GM06990 (cell line): ENCODE measurements around the gene PRAC2.

Source experiments
- DNase-seq: peaks from one replicate; pipeline ENCODE4 v3.0.0-alpha.2; 2011; ENCODE audit not compliant: insufficient read length; ENCODE audit errors: extremely low read depth
- H3K27me3 ChIP-seq: replicated peaks from 2 replicates; pipeline ENCODE4 v1.6.0; 2011; ENCODE audit warnings: low read length; ENCODE audit not compliant: control insufficient read depth, insufficient read depth
- H3K36me3 ChIP-seq: 2 replicates; pipeline ENCODE4 v1.5.1; 2011; ENCODE audit warnings: low read length; ENCODE audit not compliant: control insufficient read depth, insufficient read depth
- H3K4me3 ChIP-seq: replicated peaks from 2 replicates; pipeline ENCODE4 v1.5.1; 2011; ENCODE audit warnings: low read depth, mild to moderate bottlenecking, control low read depth, low read length
- TF ChIP-seq, protein P1 (sequence below): IDR thresholded peaks from 2 replicates; pipeline ENCODE4 v1.5.1; 2011; ENCODE audit warnings: low read length, control low read depth, mild to moderate bottlenecking, inconsistent platforms; ENCODE audit not compliant: insufficient read depth, poor library complexity, severe bottlenecking

Gene PRAC2

DNA sequence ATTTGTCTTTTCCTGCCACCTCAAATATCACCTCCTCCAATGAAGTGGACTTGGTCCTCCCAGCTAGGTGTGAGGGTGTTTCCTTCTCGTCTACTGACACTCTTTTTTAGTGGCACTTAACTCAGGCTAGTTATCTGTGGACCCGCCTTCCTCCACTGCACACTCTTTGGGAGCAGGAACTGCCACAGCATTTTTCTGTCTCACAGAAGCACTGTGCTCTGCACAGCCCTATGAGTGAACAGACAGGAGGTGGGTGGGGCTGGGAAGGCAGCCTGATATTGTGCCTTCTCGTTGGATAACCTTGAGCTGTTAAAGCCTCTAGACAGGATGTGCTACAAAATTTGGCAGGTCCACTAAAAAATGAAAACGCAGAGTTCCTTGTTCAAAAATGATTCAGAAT is 37.4 kb downstream of the PRAC2 start:
- TF ChIP-seq, protein P1, sequence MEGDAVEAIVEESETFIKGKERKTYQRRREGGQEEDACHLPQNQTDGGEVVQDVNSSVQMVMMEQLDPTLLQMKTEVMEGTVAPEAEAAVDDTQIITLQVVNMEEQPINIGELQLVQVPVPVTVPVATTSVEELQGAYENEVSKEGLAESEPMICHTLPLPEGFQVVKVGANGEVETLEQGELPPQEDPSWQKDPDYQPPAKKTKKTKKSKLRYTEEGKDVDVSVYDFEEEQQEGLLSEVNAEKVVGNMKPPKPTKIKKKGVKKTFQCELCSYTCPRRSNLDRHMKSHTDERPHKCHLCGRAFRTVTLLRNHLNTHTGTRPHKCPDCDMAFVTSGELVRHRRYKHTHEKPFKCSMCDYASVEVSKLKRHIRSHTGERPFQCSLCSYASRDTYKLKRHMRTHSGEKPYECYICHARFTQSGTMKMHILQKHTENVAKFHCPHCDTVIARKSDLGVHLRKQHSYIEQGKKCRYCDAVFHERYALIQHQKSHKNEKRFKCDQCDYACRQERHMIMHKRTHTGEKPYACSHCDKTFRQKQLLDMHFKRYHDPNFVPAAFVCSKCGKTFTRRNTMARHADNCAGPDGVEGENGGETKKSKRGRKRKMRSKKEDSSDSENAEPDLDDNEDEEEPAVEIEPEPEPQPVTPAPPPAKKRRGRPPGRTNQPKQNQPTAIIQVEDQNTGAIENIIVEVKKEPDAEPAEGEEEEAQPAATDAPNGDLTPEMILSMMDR = no peak

DNA sequence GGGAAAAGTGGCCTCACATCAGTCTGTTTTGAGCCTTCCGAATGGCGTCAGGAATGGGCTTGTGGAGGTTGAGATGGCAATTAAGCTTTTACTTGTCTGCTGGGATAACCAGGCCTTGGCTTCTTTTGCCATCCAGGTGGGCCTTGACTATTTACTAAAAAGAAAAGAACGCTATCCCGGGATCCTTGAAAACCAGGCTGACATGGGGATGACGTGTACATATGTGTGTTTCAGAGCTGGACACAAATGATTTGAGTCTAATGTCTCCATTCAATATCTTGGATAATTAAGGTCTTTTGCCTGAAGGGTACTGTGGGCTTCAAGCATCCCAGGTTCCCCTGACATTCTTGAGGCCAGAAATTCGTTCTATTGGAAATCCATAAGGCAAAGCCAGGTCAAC is 38.1 kb downstream of the PRAC2 start:
- Histone ChIP-seq H3K4me3 (no peak overlapping the region), H3K27me3 (peaks cover 5% of the 10 kb centered on the region), H3K36me3 (no peaks in the 10 kb centered on the region)
- DNase-seq = no peak
- TF ChIP-seq, protein P1 = no peak

More for the DNA sequence above, 37.4 kb downstream of the PRAC2 start:
- Histone ChIP-seq H3K36me3 (no peaks in the 10 kb centered on the region), H3K4me3 (no peak overlapping the region), H3K27me3 (peaks cover 5% of the 10 kb centered on the region)
- DNase-seq = no peak

DNA sequence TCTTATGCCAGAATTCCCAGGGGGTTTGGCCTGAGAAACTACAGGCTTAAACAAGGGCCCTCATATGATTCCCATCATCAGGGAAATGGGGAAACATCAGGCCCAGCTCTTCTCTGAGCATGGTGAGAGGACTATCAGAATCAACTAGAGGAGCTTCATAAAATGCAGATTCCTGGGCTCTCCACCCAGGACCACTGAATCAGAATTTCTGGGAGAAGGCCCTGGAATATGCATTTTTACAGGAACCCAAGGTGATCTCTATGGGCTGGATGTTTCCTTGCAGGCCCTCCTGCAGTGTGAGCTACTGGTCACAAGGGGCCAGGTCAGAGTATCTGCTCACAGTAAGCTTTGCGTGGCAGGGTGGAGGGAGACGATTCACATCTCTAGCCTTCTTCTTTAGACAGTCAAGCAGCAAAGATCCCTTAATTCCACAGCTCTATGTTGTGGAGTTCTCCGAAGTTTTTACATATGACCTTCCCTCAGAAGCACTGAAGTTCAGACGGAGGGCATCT is 44.3 kb downstream of the PRAC2 start:
- DNase-seq = no peak
- TF ChIP-seq, protein P1 = no peak
- no peaks in the 10 kb centered on the region for H3K36me3 ChIP-seq
- no peaks in the 10 kb centered on the region for H3K27me3 ChIP-seq
- no peak overlapping the region for H3K4me3 ChIP-seq

DNA sequence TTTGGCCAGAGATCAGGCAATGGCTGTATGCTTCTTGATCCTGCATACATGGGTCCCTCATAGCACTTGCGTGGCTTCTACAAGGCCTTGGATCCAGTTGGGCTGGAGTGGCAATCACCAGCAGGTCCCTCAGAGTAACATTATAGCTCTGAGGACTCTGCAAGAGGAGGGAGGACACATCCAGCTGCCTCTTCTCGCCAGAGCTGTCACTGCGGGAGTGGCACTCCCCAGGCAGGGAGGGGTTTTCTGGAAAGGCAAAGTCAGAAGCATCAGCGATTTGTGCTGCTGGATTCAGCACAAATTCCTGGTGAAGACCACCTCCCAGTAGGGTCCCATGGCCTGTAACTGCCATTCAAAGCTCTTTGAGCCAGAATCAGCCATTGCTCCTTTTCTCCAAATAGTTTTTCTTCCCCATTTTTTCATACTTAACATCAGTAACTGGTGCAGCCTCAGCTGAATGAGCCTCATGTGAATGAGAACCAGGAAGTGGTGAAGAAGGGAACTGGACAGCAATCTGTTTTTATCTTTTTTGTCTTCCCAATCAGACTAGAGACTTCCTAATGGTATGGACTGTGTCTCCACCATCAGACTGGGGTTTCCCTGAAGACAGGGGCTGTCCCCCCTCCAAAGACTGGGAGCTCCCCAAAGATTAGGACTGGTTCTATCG is 46.2 kb downstream of the PRAC2 start:
- H3K36me3 ChIP-seq = no peaks in the 10 kb centered on the region
- TF ChIP-seq, protein P1 = no peak
- no peak overlapping the region for H3K4me3 ChIP-seq
- no peaks in the 10 kb centered on the region for H3K27me3 ChIP-seq
- DNase-seq = no peak

DNA sequence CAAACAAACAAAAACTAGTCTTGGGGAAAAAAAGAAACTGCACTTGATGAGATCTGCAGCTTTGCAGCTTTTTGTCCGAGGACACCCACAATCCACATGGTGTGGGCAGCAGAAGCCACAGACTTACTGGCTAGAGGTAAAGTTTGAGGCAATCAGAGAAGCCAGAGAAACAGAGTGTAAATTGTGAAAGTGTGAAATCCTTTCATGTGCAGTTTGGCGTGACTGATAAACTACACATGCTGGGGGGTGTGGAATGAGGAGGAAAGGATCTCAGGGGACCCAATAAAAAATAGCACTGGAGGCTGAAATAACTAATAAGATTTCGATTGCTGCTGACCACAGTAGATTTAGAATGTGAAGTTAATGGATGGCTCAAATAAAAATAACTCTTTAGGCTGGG is 48.0 kb downstream of the PRAC2 start:
- no peaks in the 10 kb centered on the region for H3K27me3 ChIP-seq
- TF ChIP-seq, protein P1 = no peak
- no peak for DNase-seq
- no peaks in the 10 kb centered on the region for H3K36me3 ChIP-seq
- H3K4me3 ChIP-seq = no peak overlapping the region
